SKM-1 (cell line): Measurements from ENCODE around the gene LHPP.
"Not testable (repeated sequence)": the region's sequence is repeated elsewhere in the genome, so short reads cannot be mapped to it uniquely, and the experiment has no call there.

ENCODE experiments used
- DNase-seq: peaks from one replicate; lab custom pipeline; 2025; ENCODE audit not compliant: unreplicated experiment; lab: John Stamatoyannopoulos, UW

The LHPP gene

GRCh38 chr10:124602646-124603365, 141.2 kb downstream of the LHPP start:
- no peak for DNase-seq

DNA sequence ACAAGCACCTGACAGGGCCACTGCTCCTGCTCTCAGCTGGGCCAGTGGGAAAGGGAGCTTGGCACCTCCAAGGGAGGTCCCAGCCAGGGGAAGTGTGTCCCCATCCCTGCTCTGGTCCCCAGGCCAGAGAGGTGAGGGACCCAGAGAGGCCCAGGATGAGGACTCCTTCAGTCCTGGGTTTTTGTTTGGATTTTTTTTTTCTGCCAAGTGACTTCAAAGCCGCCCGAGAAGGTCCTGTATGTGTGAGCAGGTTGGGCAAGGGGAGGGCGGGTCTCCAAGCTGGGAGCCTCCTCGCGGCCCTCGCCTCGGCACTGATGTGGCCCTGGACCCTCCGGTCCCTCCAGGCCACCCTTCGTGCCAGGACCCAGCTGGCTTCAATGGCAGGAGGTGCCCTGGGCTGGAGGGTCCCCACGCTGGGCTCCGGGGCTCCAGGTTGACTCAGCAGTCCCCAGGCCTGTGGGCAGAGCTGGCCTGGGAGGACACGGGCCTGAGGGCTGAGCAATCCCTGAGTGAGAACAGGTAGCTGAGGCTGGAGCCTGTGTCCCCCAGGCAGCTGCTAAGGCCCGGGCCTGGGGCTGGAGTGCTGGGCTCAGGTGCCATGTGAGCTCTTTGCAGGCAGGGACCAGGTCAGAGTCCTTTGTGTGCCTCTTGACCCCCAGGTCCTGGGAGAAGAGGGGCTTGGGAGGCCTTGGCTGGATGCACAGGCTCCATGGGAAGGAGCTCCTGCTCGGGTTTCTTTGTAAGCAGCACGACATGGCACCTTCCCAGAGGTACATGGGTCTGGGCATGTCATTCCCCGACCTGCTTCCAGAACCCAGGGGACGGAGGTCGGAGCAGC, 142.0 kb downstream of the LHPP start:
- no peak for DNase-seq

- DNase-seq = no peak
Observed at GRCh38 chr10:124604214-124605000, 142.8 kb downstream of the LHPP start.

DNA sequence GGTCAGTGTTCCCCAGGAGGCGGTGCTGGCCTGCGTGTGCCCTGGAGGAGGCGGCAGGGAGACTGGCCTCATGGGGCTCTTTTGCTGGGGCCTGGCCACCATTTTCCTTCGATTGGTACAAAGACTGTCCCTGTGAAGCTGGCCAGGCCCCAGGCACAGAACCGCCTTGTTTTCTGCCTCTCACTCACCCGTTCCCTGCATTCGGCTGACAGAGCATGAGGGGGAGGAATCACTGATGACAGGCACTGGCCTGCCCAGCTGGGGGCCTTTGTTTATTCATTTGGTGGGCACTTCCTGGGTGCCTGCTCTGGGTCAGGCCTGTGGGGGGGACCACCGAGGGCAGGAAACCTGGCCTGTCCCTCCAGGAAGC, 143.4 kb downstream of the LHPP start:
- no peak for DNase-seq

GRCh38 chr10:124605481-124605855, 143.8 kb downstream of the LHPP start:
- DNase-seq = no peak

DNA sequence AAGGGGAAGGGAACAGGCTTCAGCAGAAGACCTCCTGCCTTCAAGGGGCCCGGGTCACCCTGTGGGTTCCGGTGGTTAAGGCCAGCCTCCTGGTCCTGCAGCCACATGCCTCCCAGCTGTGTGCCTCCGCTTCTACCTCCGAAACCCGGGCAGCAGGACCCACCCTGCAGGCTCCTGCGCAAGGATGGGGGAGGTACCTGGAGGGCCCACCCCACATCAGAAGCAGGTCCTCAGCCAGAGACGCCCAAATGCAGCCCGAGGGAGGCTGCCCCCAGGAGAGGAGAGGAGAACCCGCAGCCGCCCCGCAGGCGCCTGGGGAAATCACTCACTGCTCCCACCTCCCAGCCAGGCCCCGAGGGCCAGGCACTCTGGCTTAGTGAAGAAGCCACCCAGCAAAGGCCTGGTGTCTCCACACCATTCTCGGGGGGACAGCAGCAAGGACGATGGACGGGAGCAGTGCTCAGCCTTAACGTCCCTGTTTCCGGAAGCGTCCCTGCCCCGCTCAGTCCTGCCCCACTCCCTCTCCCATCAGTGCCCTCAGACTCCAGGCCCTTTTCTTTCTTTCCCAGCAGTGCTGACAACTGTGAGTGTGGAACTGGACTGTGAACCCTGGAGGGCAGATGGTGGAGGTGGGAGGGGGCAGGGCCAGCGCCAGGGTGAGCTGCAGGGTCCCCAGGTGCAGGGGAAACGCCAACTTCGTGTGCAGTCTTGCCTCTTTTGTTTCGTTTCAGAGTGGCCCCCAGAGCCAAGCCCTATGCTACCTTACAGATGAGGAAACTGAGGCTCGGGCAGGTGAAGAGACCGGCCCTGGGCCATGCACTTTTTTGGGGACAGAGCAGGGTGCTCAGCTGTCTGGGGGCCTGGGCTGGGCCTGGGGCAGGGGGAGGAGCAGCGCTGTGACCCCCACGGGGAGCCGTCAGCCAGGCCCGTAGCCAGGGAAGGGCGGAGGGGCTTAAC, 144.5 kb downstream of the LHPP start:
- no peak for DNase-seq

DNA sequence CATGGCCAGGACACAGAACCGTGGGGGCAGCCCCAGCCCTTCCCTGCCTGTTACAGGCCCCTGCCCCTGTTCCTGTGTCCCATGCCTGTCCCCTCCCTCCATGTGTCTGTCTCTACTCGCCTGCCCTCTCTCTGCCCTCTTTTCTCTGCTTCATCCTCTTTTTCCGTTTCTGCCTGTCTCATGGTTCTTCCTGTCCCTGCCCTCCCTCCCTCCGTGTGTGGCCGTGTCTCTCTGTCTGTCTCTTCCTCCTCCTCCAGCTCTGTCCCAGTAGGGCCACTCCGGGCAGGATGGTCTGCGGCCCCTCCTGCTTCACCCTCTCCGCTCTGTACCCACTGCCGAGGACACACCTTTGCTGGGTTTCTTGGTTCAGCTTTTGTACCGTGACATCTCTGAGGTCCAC, 145.2 kb downstream of the LHPP start:
- DNase-seq = peak; percentile 7

DNA sequence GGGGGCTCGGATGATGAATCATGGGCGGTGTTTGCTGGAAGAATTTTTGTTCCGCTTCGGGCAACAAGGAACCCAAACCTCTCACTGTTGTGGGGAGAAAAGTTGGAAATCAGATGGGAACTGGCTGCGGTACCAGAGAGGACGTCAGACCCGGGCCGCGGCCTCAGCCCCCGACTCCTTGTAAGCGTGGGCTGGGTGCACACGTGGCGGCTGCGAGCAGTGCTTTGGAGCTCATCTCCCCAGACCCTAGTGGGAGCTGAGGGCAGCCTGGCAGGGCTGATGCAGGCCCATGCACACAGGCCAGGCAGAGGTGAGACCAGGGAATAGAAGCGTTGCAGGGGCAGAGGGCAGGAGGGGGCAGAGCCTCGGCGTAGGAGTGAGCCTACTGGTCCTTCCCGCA, 146.1 kb downstream of the LHPP start:
- no peak for DNase-seq

DNA sequence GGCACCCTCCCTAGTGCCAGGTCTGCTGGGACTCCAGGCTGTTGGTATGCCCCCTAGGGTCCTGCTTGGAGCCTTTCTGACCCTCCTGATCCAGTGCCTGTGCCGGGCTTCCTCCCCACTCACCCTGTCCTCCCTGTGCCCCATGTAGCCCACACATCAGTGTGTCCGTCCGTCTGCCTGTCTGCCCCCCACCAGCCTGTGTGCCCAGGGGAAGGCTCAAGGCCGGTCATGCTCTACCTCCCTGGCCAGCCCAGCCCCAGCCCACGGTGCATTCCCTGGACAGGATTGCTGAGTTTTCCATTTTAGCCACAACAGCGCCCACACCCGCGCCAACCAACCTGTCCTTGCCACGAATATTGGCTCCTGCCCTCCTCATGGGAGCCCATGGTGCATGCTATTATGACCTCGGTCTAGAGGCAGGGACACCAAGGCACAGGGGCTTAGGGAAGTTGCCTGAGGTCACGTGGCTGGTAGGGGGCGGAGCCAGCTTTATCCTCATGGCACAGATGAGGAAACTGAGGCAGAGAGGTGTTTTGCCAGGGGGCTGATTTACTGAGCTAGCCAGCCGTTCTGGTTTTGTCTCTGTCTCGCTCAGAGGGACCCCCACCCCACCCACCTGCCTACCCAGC, 146.6 kb downstream of the LHPP start:
- no peak for DNase-seq

DNA sequence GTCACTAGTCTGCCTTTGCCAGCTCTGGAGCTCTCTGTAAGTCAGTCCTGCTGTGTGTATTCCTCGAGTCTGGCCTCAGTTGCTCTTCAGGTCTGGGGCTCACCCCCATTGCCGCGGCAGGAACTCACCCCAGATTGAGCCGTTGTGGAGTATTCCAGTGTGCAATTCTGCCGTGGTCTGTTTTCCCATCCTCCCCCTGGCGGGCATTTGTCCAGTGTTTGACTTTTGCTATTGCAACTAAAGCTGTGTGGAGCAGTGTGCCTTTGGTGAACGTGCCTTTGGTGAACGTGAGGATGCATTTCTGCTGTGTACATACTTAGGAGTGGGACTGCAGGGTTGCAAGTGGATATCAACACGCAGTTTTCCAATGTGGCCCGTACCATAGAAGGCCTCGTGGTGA, 148.1 kb downstream of the LHPP start:
- no peak for DNase-seq

DNA sequence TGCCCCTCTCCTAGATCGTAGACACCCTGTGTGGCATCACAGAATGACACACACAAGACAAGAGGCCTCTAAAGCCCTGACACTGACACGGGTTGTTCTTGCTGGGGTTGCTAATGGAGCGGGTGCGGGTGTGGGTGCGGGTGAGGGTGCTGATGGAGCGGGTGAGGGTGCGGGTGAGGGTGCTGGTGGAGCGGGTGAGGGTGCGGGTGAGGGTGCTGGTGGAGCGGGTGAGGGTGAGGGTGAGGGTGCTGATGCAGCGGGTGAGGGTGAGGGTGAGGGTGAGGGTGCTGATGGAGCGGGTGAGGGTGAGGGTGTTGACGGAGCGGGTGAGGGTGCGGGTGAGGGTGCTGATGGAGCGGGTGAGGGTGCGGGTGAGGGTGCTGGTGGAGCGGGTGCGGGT, 148.6 kb downstream of the LHPP start:
- not testable (repeated sequence) for DNase-seq

GRCh38 chr10:124610851-124611250, 149.2 kb downstream of the LHPP start:
- not testable (repeated sequence) for DNase-seq

DNA sequence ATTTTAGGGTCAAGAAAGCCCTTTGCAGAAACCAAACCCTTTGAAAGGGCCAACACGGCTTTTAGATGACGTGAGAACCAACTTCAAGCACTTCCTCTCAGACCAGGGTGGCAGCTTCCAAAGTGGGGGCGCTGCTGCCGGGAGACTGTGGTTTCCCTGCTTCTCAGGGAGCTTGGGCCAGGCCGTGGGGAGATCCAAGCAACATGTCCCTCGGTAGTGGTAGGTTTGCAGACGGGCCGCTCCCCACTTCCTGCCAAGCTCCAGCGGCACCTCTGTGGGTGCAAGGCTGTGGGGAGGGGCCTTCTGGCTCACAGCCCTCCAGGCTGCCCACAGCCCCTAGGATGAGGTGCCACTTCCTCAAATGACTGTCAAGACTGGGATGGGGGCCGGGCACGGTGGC, 150.1 kb downstream of the LHPP start:
- DNase-seq = peak; percentile 58

DNA sequence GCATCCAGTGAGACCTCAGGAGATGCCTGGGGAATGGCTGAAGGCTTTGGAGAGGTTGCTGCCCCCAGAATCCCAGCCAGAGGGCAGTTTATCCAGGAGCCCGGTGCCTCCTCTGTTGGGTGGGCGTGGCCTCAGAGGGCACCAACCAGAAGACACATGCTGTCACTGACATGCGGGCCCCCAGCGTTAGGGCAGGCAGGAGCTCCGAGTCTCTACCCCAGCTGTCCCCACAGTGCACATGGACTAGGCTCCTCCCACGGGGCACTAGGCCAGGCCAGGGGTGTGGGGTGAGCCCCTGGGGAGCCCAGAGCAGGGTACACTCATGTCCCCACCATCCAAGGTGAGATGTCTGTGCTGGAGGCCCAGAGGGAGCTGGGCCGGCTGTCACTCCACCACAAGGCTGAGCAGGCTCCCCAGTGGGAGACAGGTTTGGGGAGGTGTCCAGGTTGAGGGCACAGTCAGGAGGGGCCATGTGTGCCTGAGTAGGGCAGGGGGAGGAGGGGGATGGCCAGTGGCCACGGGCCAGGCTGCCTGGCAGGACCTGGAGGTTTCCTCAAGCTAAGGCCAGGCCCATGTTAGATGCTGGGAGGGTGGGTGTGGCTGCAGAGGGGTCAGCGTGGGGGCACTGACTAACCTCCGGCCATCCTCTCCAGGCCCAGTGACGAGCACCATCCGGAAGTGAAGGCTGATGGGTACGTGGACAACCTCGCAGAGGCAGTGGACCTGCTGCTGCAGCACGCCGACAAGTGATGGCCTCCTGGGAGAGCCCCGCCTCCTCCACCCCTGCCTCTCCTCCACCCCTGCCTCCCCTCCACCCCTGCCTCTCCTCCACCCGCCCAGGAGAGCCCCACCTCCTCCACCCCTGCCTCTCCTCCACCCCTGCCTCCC, 151.2 kb downstream of the LHPP start:
- no peak for DNase-seq

- no peak for DNase-seq
Observed at GRCh38 chr10:124614003-124614659, 152.5 kb downstream of the LHPP start.

GRCh38 chr10:124615259-124615658, 153.6 kb downstream of the LHPP start:
- no peak for DNase-seq

- DNase-seq = no peak
Observed at GRCh38 chr10:124616040-124616835, 154.6 kb downstream of the LHPP start.

DNA sequence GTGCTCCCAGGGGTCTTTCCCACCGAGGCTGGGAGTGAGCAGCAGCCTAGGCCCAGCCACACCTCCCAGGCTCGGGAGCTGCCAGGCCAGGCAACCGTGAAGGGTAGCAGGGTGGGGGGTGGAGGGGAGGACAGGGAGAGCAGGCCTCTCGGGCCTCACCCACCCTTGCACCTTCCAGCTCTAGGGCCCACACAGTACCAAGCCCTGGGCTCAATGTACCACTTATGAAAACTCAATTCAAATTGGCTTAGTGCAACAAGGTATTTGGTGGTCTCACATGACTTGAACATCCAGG, 155.2 kb downstream of the LHPP start:
- DNase-seq = no peak
